GM12872 (cell line): Measurements from ENCODE around the gene ARHGEF17.
A peak's percentile ranks its signal among the peaks of the same experiment; 100 is the strongest.

ENCODE experiments used
- CTCF ChIP-seq: IDR thresholded peaks from 3 replicates; pipeline ENCODE4 v1.5.1; 2011; ENCODE audit warnings: low read depth, mild to moderate bottlenecking, low read length, moderate library complexity; ENCODE audit not compliant: insufficient read depth

ARHGEF17 gene

GRCh38 chr11:73384872-73385689 lies 77.0 kb downstream of the ARHGEF17 start:
- TF ChIP-seq CTCF, result no peak

GRCh38 chr11:73386016-73386415 lies 77.9 kb downstream of the ARHGEF17 start:
- TF ChIP-seq CTCF, result no peak

- TF ChIP-seq CTCF, result 0 out of 3 replicates have a peak, but pooled peaks have one; percentile 18
These were observed 78.5 kb downstream of the ARHGEF17 start for GRCh38 chr11:73386546-73386945.

GRCh38 chr11:73387594-73388264 lies 79.7 kb downstream of the ARHGEF17 start:
- no peak for TF ChIP-seq CTCF

DNA sequence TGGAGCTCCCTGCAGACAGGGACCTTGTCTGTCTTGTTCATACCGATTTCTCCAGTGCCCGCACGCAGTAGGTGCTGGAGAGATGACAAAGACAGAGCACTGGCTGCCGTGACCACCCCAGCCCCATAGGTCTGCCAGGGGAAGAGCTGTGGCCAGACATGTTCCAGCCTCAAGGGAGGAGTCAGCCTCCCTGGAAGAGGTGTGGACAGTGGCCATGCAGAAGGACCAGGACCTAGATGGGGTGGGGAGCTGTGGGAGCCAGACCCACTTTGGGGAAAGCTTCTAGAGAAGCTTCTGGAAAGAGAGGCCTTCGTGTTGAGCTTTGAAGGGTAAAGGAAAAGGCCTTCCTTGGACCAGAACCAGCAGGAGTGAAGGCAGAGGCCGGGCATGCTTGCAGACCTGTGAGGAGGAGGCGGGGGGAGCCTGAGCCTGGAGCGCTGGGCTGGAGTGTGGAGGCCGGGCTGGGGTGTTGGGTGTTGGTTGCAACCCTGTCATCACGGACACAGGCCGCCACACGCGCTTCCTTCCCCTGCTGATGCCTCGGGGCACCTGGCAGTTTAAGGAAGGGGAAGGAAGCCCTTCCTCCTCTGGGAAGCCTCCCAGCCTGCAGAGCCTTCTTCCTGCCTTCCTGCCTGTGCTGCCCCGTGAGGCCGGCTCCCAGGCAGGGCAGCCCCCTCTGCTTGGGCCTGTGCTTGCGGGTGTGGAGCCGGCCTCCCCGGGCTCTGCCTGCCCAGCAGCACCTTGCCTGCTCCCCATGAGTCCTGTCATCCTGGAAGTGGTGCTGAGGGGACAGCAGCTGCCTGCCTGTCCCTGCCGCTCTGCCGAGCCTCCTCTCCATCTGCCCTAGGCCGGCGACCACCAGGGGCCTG lies 80.4 kb downstream of the ARHGEF17 start:
- no peak for TF ChIP-seq CTCF

DNA sequence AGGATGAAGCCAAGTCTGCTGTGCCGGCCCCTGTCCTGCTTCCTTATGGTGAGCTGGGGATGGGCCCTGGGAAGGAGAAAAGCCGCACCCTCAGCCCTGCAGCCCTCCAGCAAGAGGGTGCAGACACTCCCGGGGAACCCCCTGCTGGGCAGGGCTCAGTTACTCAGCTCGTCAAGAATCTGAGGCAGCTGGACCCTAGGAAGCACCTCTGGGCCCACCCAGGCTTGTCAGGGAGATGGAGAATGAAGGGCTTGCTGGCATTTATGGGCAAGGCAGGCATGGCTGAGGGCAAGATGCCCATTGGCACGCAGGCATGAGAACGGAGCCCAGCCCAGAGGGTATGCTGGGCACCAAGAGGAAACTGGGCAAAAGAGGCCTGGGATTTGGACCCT lies 81.1 kb downstream of the ARHGEF17 start:
- no peak for TF ChIP-seq CTCF

DNA sequence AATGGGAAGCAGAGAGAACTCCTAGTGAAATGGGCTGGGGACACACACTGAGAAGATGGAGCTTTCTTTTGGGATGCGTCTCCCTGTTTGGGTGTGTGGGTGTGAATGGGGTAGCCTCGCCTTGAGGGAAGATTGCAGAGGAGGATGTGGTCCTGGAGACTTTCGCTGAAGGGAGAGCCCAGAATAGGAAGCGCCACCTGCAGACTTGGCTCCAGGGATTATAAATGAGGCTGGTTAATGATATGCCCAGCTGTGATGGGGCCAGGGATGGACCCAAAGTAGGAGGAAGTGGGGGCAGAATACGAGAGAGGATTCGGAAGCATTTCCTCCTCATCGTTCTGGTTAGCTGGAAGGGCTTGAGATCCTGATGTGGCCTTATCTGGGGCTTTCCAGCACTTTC lies 81.8 kb downstream of the ARHGEF17 start:
- no peak for TF ChIP-seq CTCF
